MM.1S (cell line): ENCODE measurements around the gene PAAF1.

Experiments used
- DNase-seq: peaks from one replicate; pipeline ENCODE4 v3.0.0-alpha.2; 2015
- H2AFZ ChIP-seq: fragments of 300-600 bp; sonication (generic); 2 replicates; pipeline ENCODE4 v1.6.0; 2016; ENCODE audit warnings: antibody characterized with exemption, low read length
- H3F3A ChIP-seq: fragments of 300-600 bp; sonication (generic); 2 replicates; pipeline ENCODE4 v1.6.1; 2016; ENCODE audit warnings: mild to moderate bottlenecking, antibody characterized with exemption, low read length, moderate library complexity, mixed read lengths; ENCODE audit not compliant: insufficient read depth
- H3K27ac ChIP-seq: fragments of 300-600 bp; sonication (generic); 2 replicates; pipeline ENCODE4 v1.5.1; 2016; ENCODE audit warnings: mild to moderate bottlenecking, low read length
- H3K27me3 ChIP-seq: fragments of 300-600 bp; sonication (generic); replicated peaks from 2 replicates; pipeline ENCODE4 v1.6.0; 2016; ENCODE audit warnings: low read length; ENCODE audit not compliant: insufficient read depth
- H3K36me3 ChIP-seq: fragments of 300-600 bp; sonication (generic); replicated peaks from 2 replicates; pipeline ENCODE4 v1.6.1; 2016; ENCODE audit warnings: mild to moderate bottlenecking, low read length, mixed read lengths; ENCODE audit not compliant: insufficient read depth
- H3K4me1 ChIP-seq: fragments of 300-600 bp; sonication (generic); 2 replicates; pipeline ENCODE4 v1.6.1; 2016; ENCODE audit warnings: low read length, mixed read lengths
- H3K4me2 ChIP-seq: fragments of 300-600 bp; sonication (generic); 2 replicates; pipeline ENCODE4 v1.6.0; 2016; ENCODE audit warnings: low read depth, low read length
- H3K4me3 ChIP-seq: fragments of 300-600 bp; sonication (generic); 2 replicates; pipeline ENCODE4 v1.5.1; 2016; ENCODE audit warnings: low read length, mixed read lengths
- H3K79me2 ChIP-seq: fragments of 300-600 bp; sonication (generic); 2 replicates; pipeline ENCODE4 v1.6.1; 2016; ENCODE audit warnings: mixed run types, low read length, mixed read lengths
- H3K9ac ChIP-seq: fragments of 300-600 bp; sonication (generic); 2 replicates; pipeline ENCODE4 v1.6.1; 2016; ENCODE audit warnings: low read length, mixed read lengths
- H3K9me2 ChIP-seq: fragments of 300-600 bp; sonication (generic); replicated peaks from 2 replicates; pipeline ENCODE4 v1.6.1; 2016; ENCODE audit warnings: mild to moderate bottlenecking, low read length, mixed read lengths; ENCODE audit not compliant: insufficient read depth
- H3K9me3 ChIP-seq: fragments of 300-600 bp; sonication (generic); replicated peaks from 2 replicates; pipeline ENCODE4 v1.6.1; 2016; ENCODE audit warnings: mild to moderate bottlenecking, low read length, mixed read lengths; ENCODE audit not compliant: insufficient read depth
- H4K20me1 ChIP-seq: fragments of 300-600 bp; sonication (generic); 2 replicates; pipeline ENCODE4 v1.6.1; 2016; ENCODE audit warnings: mild to moderate bottlenecking, low read length, moderate library complexity, mixed read lengths; ENCODE audit not compliant: insufficient read depth
- CTCF ChIP-seq: fragments of 300-600 bp; sonication (generic); IDR thresholded peaks from 2 replicates; pipeline ENCODE4 v1.5.1; 2016; ENCODE audit warnings: antibody characterized with exemption, low read length, mixed read lengths
- EZH2 ChIP-seq: fragments of 300-600 bp; sonication (generic); optimal IDR thresholded peaks from 2 replicates; pipeline ENCODE3; 2017; ENCODE audit warnings: low read depth, mild to moderate bottlenecking, antibody characterized with exemption, low read length, mixed read lengths
- EZH2phosphoT487 ChIP-seq: fragments of 300-600 bp; sonication (generic); IDR thresholded peaks from 2 replicates; pipeline ENCODE4 v1.6.1; 2018; ENCODE audit warnings: antibody characterized with exemption, low read length

The PAAF1 gene

GRCh38 chr11:73893041-73893440 lies 16.2 kb downstream of the PAAF1 start:
- H4K20me1 ChIP-seq: no peaks in the 10 kb centered on the region
- no peaks in the 10 kb centered on the region for H3K4me1 ChIP-seq
- H3K4me3 ChIP-seq: no peak overlapping the region
- no peak overlapping the region for H2AFZ ChIP-seq
- no peak for TF ChIP-seq CTCF
- TF ChIP-seq EZH2: no peak
- TF ChIP-seq EZH2phosphoT487: no peak
- H3F3A ChIP-seq: no peaks in the 10 kb centered on the region
- H3K4me2 ChIP-seq: no peak overlapping the region
- peaks cover 4% of the 10 kb centered on the region; the same call in 1 of the 2 replicates for H3K36me3 ChIP-seq
- no peaks in the 10 kb centered on the region for H3K79me2 ChIP-seq
- no peak for DNase-seq
- H3K27me3 ChIP-seq: no peaks in the 10 kb centered on the region
- H3K9me3 ChIP-seq: no peaks in the 10 kb centered on the region
- no peak overlapping the region for H3K27ac ChIP-seq
- no peaks in the 10 kb centered on the region for H3K9me2 ChIP-seq
- no peak overlapping the region for H3K9ac ChIP-seq

DNA sequence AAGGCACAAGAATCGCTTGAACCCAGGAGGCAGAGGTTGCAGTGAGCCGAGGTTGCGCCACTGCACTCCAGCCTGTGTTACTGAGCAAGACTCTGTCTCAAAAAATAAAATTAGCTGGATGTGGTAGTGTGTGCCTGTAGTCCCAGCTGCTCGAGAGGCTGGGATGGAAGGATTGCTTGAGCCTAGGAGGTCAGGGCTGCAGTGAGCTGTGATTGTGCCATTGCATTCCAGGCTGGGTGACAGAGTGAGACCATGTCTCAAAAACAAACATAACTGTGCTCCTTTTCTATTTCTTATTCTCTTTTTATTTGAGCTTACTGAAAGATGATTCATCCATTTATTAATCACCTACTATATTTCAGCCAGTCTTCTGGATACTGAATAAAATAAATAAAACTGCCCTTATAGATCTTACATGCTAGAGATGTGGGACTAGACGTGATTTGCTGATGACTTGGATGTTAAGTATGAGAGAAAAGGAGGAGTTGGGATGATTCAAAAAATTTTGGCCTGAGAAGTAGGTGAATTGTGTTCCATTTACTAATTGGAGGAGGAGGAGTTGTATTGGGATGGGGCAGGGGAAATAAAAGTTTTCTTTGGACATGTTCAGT lies 18.0 kb downstream of the PAAF1 start:
- Histone ChIP-seq H4K20me1 (no peaks in the 10 kb centered on the region), H3K79me2 (no peaks in the 10 kb centered on the region), H3K4me2 (no peak overlapping the region), H3K9me2 (no peaks in the 10 kb centered on the region), H3K27ac (no peak overlapping the region), H3K9ac (no peak overlapping the region), H2AFZ (no peak overlapping the region), H3K4me3 (no peak overlapping the region), H3K9me3 (no peaks in the 10 kb centered on the region), H3K36me3 (no peaks in the 10 kb centered on the region), H3F3A (no peaks in the 10 kb centered on the region), H3K27me3 (no peaks in the 10 kb centered on the region), H3K4me1 (no peaks in the 10 kb centered on the region)
- TF ChIP-seq EZH2phosphoT487 (no peak), EZH2 (no peak), CTCF (no peak)
- DNase-seq: no peak

- no peak for DNase-seq
- Histone ChIP-seq H3K9me2 (no peaks in the 10 kb centered on the region), H4K20me1 (no peaks in the 10 kb centered on the region), H3K36me3 (no peaks in the 10 kb centered on the region), H3K27ac (no peak overlapping the region), H3K27me3 (no peaks in the 10 kb centered on the region), H3K4me2 (no peak overlapping the region), H3K4me3 (no peak overlapping the region), H3K79me2 (no peaks in the 10 kb centered on the region), H2AFZ (no peak overlapping the region), H3K9me3 (no peaks in the 10 kb centered on the region), H3K9ac (no peak overlapping the region), H3K4me1 (no peaks in the 10 kb centered on the region), H3F3A (no peaks in the 10 kb centered on the region)
- TF ChIP-seq CTCF (no peak), EZH2phosphoT487 (no peak), EZH2 (no peak)
Measured at GRCh38 chr11:73902303-73902702, 25.5 kb downstream of the PAAF1 start.
